Activated CD4-positive, alpha-beta T cell treated with anti-CD3 and anti-CD28 coated beads for 36 hours (primary cell): ENCODE data around the gene KIF23. TPM values are rescaled to one million over a fixed set of nuclear protein-coding genes. Genes with fewer than 3 reads are reported as not detected.

Experiments used
- ATAC-seq: fragments of 200-7000 bp; cut with Tn5 transposase; one replicate; pipeline ENCODE4 v1.10.0; 2021; ENCODE audit warnings: mild to moderate bottlenecking, moderate library complexity
- CTCF ChIA-PET: fragments of 350-600 bp; sonication (Branson Sonifier 250); formaldehyde crosslinking; loops from one replicate; lab custom pipeline; 2021; ENCODE audit warnings: antibody characterized with exemption; lab: Charles Lee
- POLR2A ChIA-PET: fragments of 350-600 bp; sonication (Branson Sonifier 250); formaldehyde crosslinking; loops from one replicate; lab custom pipeline; 2021; ENCODE audit warnings: antibody characterized with exemption, inconsistent platforms; lab: Charles Lee
- DNase-seq: peaks from one replicate; pipeline ENCODE4 v3.0.0-alpha.2; 2020
- H3K27ac Mint-ChIP-seq: one replicate; pipeline ENCODE4 v1.8.0; 2021; ENCODE audit warnings: mixed read lengths
- H3K27me3 Mint-ChIP-seq: one replicate; pipeline ENCODE4 v1.8.0; 2021; ENCODE audit warnings: mixed read lengths
- H3K36me3 Mint-ChIP-seq: one replicate; pipeline ENCODE4 v1.8.0; 2021; ENCODE audit warnings: low read depth, mixed read lengths
- H3K4me1 Mint-ChIP-seq: one replicate; pipeline ENCODE4 v1.8.0; 2021; ENCODE audit warnings: mixed read lengths
- H3K4me3 Mint-ChIP-seq: one replicate; pipeline ENCODE4 v1.8.0; 2021; ENCODE audit warnings: mild to moderate bottlenecking, moderate library complexity, mixed read lengths
- H3K9me3 Mint-ChIP-seq: one replicate; pipeline ENCODE4 v1.8.0; 2021; ENCODE audit warnings: low read depth, mixed read lengths
- intact Hi-C, 2 experiments: fragments of 100-400 bp; cut with DNase I in 1 of 2; cut with micrococcal nuclease in 1 of 2; formaldehyde crosslinking; loops; one replicate each; pipeline versions ENCODE4 v1.14.2 to v1.15.1; 2022 to 2024; cut with DNase I, micrococcal nuclease
- total RNA-seq, 2 experiments: library from RNA; stranded (reverse); gene quantifications; one replicate each; pipeline ENCODE4 v1.2.3, GENCODE V29; 2021

KIF23 gene
- total RNA-seq, 2 experiments from 2014 or later: 47.2 to 48.0 TPM

DNA sequence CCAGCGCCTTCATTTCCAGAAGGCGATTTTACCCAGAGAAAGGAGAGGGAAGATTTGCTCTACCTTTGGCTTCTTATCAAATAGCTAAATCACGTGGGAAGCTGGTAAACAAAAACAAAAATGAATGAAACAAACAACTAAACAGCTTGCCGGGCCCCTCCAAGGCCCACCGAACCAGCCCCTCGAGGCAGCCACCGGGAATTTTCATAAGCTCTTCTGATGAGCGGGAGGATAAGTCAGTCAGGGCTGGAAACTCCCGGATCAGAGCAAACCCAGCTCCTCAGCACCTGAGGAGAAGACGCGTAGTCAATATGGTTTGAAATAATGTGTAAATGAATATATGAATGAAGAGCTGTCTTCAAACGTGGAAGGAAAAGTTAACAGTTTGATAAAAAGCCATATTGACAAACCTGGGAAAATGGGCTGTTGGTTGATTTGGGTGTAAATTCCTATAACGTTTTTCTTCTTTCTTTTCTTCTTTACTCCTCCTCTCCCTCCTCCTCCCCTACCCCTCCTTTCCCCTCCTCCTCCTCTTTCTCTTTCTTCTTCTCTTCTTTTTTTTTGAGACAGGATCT is 49.1 kb downstream of the KIF23 start:
- H3K27me3 Mint-ChIP-seq: no peaks in the 10 kb centered on the region
- ChIA-PET CTCF (interaction anchor here (0.6 to 2.3 kb wide), 14 partner anchors 9 to 495 kb away, joined by 3 to 41 read pairs (median 4); partner anchors contain the start of genes KIF23 and RPLP1), POLR2A (interaction anchor here (0.6 to 3.6 kb wide), 7 partner anchors 10 to 1120 kb away, joined by 4 to 43 read pairs (median 5); partner anchors contain the start of genes GLCE, KIF23, RPLP1 and TLE3)
- no peak for DNase-seq
- intact Hi-C loops: loop anchor here (2.0 to 10.0 kb wide), 3 partner anchors 252 to 408 kb away; no protein-coding TSS in a partner anchor
- no peak for ATAC-seq
- H3K36me3 Mint-ChIP-seq: peaks cover 6% of the 10 kb centered on the region
- H3K4me1 Mint-ChIP-seq: peaks cover 30% of the 10 kb centered on the region
- H3K4me3 Mint-ChIP-seq: peak overlapping the region; percentile 82
- H3K9me3 Mint-ChIP-seq: no peaks in the 10 kb centered on the region
- peak overlapping the region; percentile 89 for H3K27ac Mint-ChIP-seq

DNA sequence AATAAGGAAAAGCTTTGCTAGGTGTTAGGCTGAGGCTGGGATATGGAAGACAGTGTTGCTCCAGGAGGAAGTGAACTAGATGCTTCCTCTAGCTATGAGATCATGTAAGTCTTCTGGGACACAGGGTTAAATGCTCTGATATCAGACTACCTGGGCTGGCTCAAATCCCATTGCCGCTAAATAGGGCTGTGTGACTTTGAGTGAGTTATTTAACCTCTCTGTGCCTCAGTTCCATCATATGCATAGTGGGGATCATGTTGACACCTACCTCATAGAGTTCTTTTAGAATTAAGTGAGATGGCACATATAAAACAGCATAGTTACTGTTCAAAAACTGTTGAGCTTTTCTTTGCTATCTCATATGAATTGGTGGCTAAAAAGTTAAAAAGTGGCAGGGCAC is 51.1 kb downstream of the KIF23 start:
- Mint-ChIP-seq H3K4me3 (no peak overlapping the region), H3K27ac (no peak overlapping the region), H3K27me3 (no peaks in the 10 kb centered on the region), H3K36me3 (no peaks in the 10 kb centered on the region), H3K9me3 (no peaks in the 10 kb centered on the region), H3K4me1 (peaks cover 41% of the 10 kb centered on the region)
- intact Hi-C loops: loop anchor here (5.0 to 10.0 kb wide), 5 partner anchors 143 to 1297 kb away; partner anchors contain the start of genes TLE3 (in 1 of the 2) and UACA (in 1 of the 2)
- DNase-seq (no peak), ATAC-seq (no peak)
- CTCF ChIA-PET: interaction anchor here (1.2 to 4.3 kb wide), 4 partner anchors 8 to 257 kb away, joined by 3 to 24 read pairs (median 8); partner anchors contain the start of gene RPLP1
- POLR2A ChIA-PET: interaction anchor here (1.0 kb wide), 1 partner anchor 292 kb away, joined by 3 read pairs; no protein-coding TSS in a partner anchor

- Mint-ChIP-seq H3K4me3 (no peak overlapping the region), H3K9me3 (no peaks in the 10 kb centered on the region), H3K27me3 (no peaks in the 10 kb centered on the region), H3K36me3 (no peaks in the 10 kb centered on the region), H3K4me1 (peaks cover 38% of the 10 kb centered on the region), H3K27ac (no peak overlapping the region)
- no peak for DNase-seq
- no peak for ATAC-seq
- POLR2A ChIA-PET: interaction anchor here (2.7 kb wide), 1 partner anchor 14 kb away, joined by 24 read pairs; the partner anchor contains the start of gene RPLP1
- CTCF ChIA-PET: interaction anchor here (0.7 to 4.3 kb wide), 8 partner anchors 9 to 484 kb away, joined by 3 to 24 read pairs (median 3); partner anchors contain the start of gene RPLP1
- intact Hi-C loops: loop anchor here (5.0 to 10.0 kb wide), 5 partner anchors 144 to 1296 kb away; partner anchors contain the start of genes TLE3 (in 1 of the 2) and UACA (in 1 of the 2)
Measured at GRCh38 chr15:69466733-69467132, 52.6 kb downstream of the KIF23 start.

GRCh38 chr15:69467636-69468035 is 53.5 kb downstream of the KIF23 start:
- no peak for DNase-seq
- intact Hi-C loops: loop anchor here (1.0 to 10.0 kb wide), 14 partner anchors 15 to 1295 kb away; partner anchors contain the start of genes TLE3 (in 2 of the 2), KIF23 (in 1 of the 2), RPLP1 (in 1 of the 2) and UACA (in 1 of the 2)
- ChIA-PET POLR2A (interaction anchor here (1.3 to 2.7 kb wide), 4 partner anchors 10 to 629 kb away, joined by 3 to 24 read pairs (median 5); partner anchors contain the start of gene RPLP1), CTCF (interaction anchor here (0.6 to 4.3 kb wide), 9 partner anchors 15 to 1043 kb away, joined by 3 to 24 read pairs (median 4); partner anchors contain the start of gene RPLP1)
- Mint-ChIP-seq H3K36me3 (no peaks in the 10 kb centered on the region), H3K4me3 (no peak overlapping the region), H3K9me3 (no peaks in the 10 kb centered on the region), H3K27ac (no peak overlapping the region), H3K27me3 (no peaks in the 10 kb centered on the region), H3K4me1 (peaks cover 34% of the 10 kb centered on the region)
- ATAC-seq: no peak

- no peaks in the 10 kb centered on the region for H3K27me3 Mint-ChIP-seq
- peak overlapping the region; percentile 85 for H3K27ac Mint-ChIP-seq
- peaks cover 27% of the 10 kb centered on the region for H3K4me1 Mint-ChIP-seq
- peak; percentile 94 for ATAC-seq
- no peaks in the 10 kb centered on the region for H3K9me3 Mint-ChIP-seq
- intact Hi-C loops: loop anchor here (1.0 to 10.0 kb wide), 14 partner anchors 16 to 1294 kb away; partner anchors contain the start of genes TLE3 (in 2 of the 2), KIF23 (in 1 of the 2), RPLP1 (in 1 of the 2) and UACA (in 1 of the 2)
- POLR2A ChIA-PET: interaction anchor here (0.7 to 2.7 kb wide), 5 partner anchors 11 to 628 kb away, joined by 3 to 24 read pairs (median 4); partner anchors contain the start of gene RPLP1
- CTCF ChIA-PET: interaction anchor here (0.6 to 4.3 kb wide), 11 partner anchors 9 to 1042 kb away, joined by 3 to 24 read pairs (median 3); partner anchors contain the start of gene RPLP1
- no peaks in the 10 kb centered on the region for H3K36me3 Mint-ChIP-seq
- DNase-seq: peak; percentile 91
- H3K4me3 Mint-ChIP-seq: peak overlapping the region; percentile 59
Measured at GRCh38 chr15:69468241-69469121, 54.3 kb downstream of the KIF23 start.

- Mint-ChIP-seq H3K36me3 (no peaks in the 10 kb centered on the region), H3K27ac (peak overlapping the region; percentile 85)
- CTCF ChIA-PET: interaction anchor here (0.6 to 2.4 kb wide), 3 partner anchors 8 to 997 kb away, joined by 3 to 8 read pairs (median 3); no protein-coding TSS in a partner anchor
Measured at GRCh38 chr15:69469467-69470201, 55.5 kb downstream of the KIF23 start.

GRCh38 chr15:69472046-69472445 is 57.9 kb downstream of the KIF23 start:
- H3K9me3 Mint-ChIP-seq: no peaks in the 10 kb centered on the region
- intact Hi-C loops: loop anchor here in 1 of 2 experiments (10.0 kb wide), 1 partner anchor 1253 kb away; no protein-coding TSS in a partner anchor
- H3K36me3 Mint-ChIP-seq: no peaks in the 10 kb centered on the region
- no peak overlapping the region for H3K27ac Mint-ChIP-seq
- peaks cover 19% of the 10 kb centered on the region for H3K4me1 Mint-ChIP-seq
- no peaks in the 10 kb centered on the region for H3K27me3 Mint-ChIP-seq
- CTCF ChIA-PET: no interaction called here
- ATAC-seq (no peak), DNase-seq (no peak)
- no peak overlapping the region for H3K4me3 Mint-ChIP-seq
- POLR2A ChIA-PET: no interaction called here

More at GRCh38 chr15:69469467-69470201, 55.5 kb downstream of the KIF23 start:
- H3K27me3 Mint-ChIP-seq: no peaks in the 10 kb centered on the region
- no peak overlapping the region for H3K4me3 Mint-ChIP-seq
- POLR2A ChIA-PET: no interaction called here
- H3K9me3 Mint-ChIP-seq: no peaks in the 10 kb centered on the region
- ATAC-seq: no peak
- DNase-seq: no peak
- peaks cover 25% of the 10 kb centered on the region for H3K4me1 Mint-ChIP-seq
- intact Hi-C loops: loop anchor here (2.0 to 10.0 kb wide), 11 partner anchors 17 to 1293 kb away; partner anchors contain the start of genes TLE3 (in 2 of the 2), RPLP1 (in 1 of the 2) and UACA (in 1 of the 2)

DNA sequence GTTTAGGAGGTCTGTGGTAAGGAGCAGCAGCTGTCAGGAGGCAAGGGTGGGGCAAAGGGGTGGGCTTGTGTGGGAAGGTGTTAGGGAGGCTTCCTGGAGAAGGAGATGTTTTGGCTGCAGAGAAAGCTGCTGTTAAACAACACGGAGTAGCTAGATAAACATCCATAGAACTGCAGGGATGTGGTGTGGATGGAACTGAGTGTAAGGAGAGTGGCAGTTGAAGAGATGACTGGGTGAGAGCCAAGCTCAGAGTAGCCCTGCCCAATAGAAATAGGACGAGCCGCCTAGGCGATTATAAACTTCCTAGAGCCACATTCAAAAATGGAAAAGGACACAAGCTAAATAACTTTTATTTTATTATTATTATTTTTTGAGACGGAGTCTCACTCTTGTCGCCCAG is 58.4 kb downstream of the KIF23 start:
- H3K36me3 Mint-ChIP-seq: no peaks in the 10 kb centered on the region
- intact Hi-C loops: loop anchor here in 1 of 2 experiments (10.0 kb wide), 1 partner anchor 1252 kb away; no protein-coding TSS in a partner anchor
- no peaks in the 10 kb centered on the region for H3K9me3 Mint-ChIP-seq
- no peak overlapping the region for H3K4me3 Mint-ChIP-seq
- ChIA-PET POLR2A (no interaction called here), CTCF (interaction anchor here (0.7 kb wide), 1 partner anchor 908 kb away, joined by 3 read pairs; no protein-coding TSS in a partner anchor)
- H3K27ac Mint-ChIP-seq: no peak overlapping the region
- no peaks in the 10 kb centered on the region for H3K27me3 Mint-ChIP-seq
- peaks cover 19% of the 10 kb centered on the region for H3K4me1 Mint-ChIP-seq
- DNase-seq (no peak), ATAC-seq (no peak)

- ChIA-PET CTCF (interaction anchor here (0.7 to 3.1 kb wide), 7 partner anchors 8 to 1249 kb away, joined by 3 to 10 read pairs (median 3); no protein-coding TSS in a partner anchor), POLR2A (no interaction called here)
- H3K36me3 Mint-ChIP-seq: no peaks in the 10 kb centered on the region
- DNase-seq: no peak
- ATAC-seq: no peak
- no peak overlapping the region for H3K4me3 Mint-ChIP-seq
- intact Hi-C loops: loop anchor here in 1 of 2 experiments (2.0 to 10.0 kb wide), 2 partner anchors 1251 to 1337 kb away; no protein-coding TSS in a partner anchor
- no peaks in the 10 kb centered on the region for H3K27me3 Mint-ChIP-seq
- peaks cover 3% of the 10 kb centered on the region for H3K4me1 Mint-ChIP-seq
- H3K27ac Mint-ChIP-seq: no peak overlapping the region
- H3K9me3 Mint-ChIP-seq: no peaks in the 10 kb centered on the region
Measured at GRCh38 chr15:69474291-69474690, 60.1 kb downstream of the KIF23 start.
